SK-N-SH (cell line): ENCODE results near the gene RAD51B.

ENCODE experiments used
- SMC3 ChIP-seq: IDR thresholded peaks from 2 replicates; pipeline ENCODE4 v1.6.1; 2012; ENCODE audit warnings: low read depth, low read length, improper control_type of control experiment
- TF ChIP-seq, protein P1 (sequence below): fragments of 200-600 bp; sonication (generic); IDR thresholded peaks from 2 replicates; pipeline ENCODE4 v1.6.1; 2017; ENCODE audit warnings: antibody characterized with exemption, mild to moderate bottlenecking, moderate library complexity

DNA sequence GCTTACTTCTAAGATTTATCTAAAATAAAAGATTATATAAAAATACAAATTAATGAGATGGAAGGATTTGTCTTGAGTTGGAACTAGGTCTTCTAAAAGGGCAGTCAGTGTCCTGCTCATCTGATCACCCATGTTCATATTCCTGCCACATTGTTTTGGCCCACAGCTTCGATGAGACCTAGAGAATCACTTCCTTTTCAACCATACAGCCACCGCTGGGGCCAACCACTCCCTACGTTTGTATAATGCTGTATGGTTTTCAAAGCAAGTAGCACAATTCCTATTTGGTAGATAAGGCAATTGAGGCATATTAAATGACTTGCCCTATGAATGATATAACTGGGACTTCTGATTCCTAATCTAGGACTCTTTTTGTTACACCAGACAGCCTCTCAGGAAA is 723.9 kb downstream of the RAD51B start:
- TF ChIP-seq, protein P1, sequence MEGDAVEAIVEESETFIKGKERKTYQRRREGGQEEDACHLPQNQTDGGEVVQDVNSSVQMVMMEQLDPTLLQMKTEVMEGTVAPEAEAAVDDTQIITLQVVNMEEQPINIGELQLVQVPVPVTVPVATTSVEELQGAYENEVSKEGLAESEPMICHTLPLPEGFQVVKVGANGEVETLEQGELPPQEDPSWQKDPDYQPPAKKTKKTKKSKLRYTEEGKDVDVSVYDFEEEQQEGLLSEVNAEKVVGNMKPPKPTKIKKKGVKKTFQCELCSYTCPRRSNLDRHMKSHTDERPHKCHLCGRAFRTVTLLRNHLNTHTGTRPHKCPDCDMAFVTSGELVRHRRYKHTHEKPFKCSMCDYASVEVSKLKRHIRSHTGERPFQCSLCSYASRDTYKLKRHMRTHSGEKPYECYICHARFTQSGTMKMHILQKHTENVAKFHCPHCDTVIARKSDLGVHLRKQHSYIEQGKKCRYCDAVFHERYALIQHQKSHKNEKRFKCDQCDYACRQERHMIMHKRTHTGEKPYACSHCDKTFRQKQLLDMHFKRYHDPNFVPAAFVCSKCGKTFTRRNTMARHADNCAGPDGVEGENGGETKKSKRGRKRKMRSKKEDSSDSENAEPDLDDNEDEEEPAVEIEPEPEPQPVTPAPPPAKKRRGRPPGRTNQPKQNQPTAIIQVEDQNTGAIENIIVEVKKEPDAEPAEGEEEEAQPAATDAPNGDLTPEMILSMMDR = no peak
- TF ChIP-seq SMC3 = no peak
